A673 (cell line): Measurements from ENCODE around the gene CTAGE6. TPM values are rescaled to one million over a fixed set of nuclear protein-coding genes. Genes with fewer than 3 reads are reported as not detected.
"Not testable (repeated sequence)": the region's sequence is repeated elsewhere in the genome, so short reads cannot be mapped to it uniquely, and the experiment has no call there.

Experiments used
- BruUV-seq: library from RNA; stranded (reverse); fragments of 400-500 nt; replicated peaks from 2 replicates; lab custom pipeline; 2021; lab: Mats Ljungman, UMichigan
- CTCF ChIA-PET: fragments of 300-600 bp; sonication (Branson Sonifier 250); formaldehyde crosslinking; loops from one replicate; lab custom pipeline; 2022; ENCODE audit warnings: antibody characterized with exemption; lab: Charles Lee
- POLR2A ChIA-PET: fragments of 300-600 bp; sonication (Branson Sonifier 250); formaldehyde crosslinking; loops from one replicate; lab custom pipeline; 2022; ENCODE audit warnings: antibody characterized with exemption; ENCODE audit not compliant: low non-redundant PET; lab: Charles Lee
- DNase-seq: peaks from one replicate; pipeline ENCODE4 v3.0.0-alpha.2; 2015; ENCODE audit warnings: low spot score
- H3K27ac ChIP-seq: fragments of 200-600 bp; sonication (generic); 2 replicates; pipeline ENCODE4 v1.5.1; 2016; ENCODE audit warnings: mixed run types, low read depth, mild to moderate bottlenecking, mixed read lengths, antibody characterized with exemption, low read length; ENCODE audit not compliant: poor library complexity, severe bottlenecking
- H3K27me3 ChIP-seq: fragments of 200-600 bp; sonication (generic); replicated peaks from 2 replicates; pipeline ENCODE4 v1.6.1; 2017; ENCODE audit warnings: mixed run types, low read depth, mild to moderate bottlenecking, mixed read lengths, antibody characterized with exemption, low read length; ENCODE audit not compliant: insufficient read depth, poor library complexity
- H3K36me3 ChIP-seq: fragments of 200-600 bp; sonication (generic); 2 replicates; pipeline ENCODE4 v1.6.1; 2016; ENCODE audit warnings: mixed run types, mild to moderate bottlenecking, mixed read lengths, antibody characterized with exemption, low read length; ENCODE audit not compliant: insufficient read depth, poor library complexity, severe bottlenecking
- H3K4me1 ChIP-seq: fragments of 200-600 bp; sonication (generic); 2 replicates; pipeline ENCODE4 v1.6.1; 2017; ENCODE audit warnings: mixed run types, mild to moderate bottlenecking, mixed read lengths, antibody characterized with exemption, low read length; ENCODE audit not compliant: insufficient read depth, poor library complexity, severe bottlenecking
- H3K4me3 ChIP-seq: fragments of 200-600 bp; sonication (generic); 2 replicates; pipeline ENCODE4 v1.5.1; 2016; ENCODE audit warnings: low read depth, mixed run types, mild to moderate bottlenecking, mixed read lengths, low read length; ENCODE audit not compliant: poor library complexity, severe bottlenecking
- H3K9me3 ChIP-seq: fragments of 200-600 bp; sonication (generic); 2 replicates; pipeline ENCODE4 v1.6.1; 2016; ENCODE audit warnings: mixed run types, low read depth, mild to moderate bottlenecking, mixed read lengths, antibody characterized with exemption, low read length; ENCODE audit not compliant: poor library complexity, severe bottlenecking
- EZH2 ChIP-seq: fragments of 200-600 bp; sonication (generic); IDR thresholded peaks from 2 replicates; pipeline ENCODE4 v1.6.1; 2017; ENCODE audit warnings: borderline replicate concordance, low read depth, mild to moderate bottlenecking, mixed read lengths, antibody characterized with exemption, low read length; ENCODE audit not compliant: poor library complexity, severe bottlenecking
- intact Hi-C: fragments of 100-400 bp; cut with micrococcal nuclease; formaldehyde crosslinking; loops from one replicate; pipeline ENCODE4 v1.10.0; 2022; ENCODE audit not compliant: unreplicated experiment
- total RNA-seq: library from RNA; stranded (reverse); gene quantifications from 2 replicates; pipeline ENCODE4 v1.2.3, GENCODE V29; 2021
- TF ChIP-seq, protein P1 (sequence below): fragments of 300-800, 200-600 bp; sonication (generic); conservative IDR thresholded peaks from 2 replicates; pipeline ENCODE4 v1.5.1; 2017; ENCODE audit warnings: low read depth, mild to moderate bottlenecking, antibody characterized with exemption, low read length, moderate library complexity, mixed read lengths

CTAGE6 gene
- total RNA-seq, 1 experiment from 2014 or later, result 0.17 TPM

DNA sequence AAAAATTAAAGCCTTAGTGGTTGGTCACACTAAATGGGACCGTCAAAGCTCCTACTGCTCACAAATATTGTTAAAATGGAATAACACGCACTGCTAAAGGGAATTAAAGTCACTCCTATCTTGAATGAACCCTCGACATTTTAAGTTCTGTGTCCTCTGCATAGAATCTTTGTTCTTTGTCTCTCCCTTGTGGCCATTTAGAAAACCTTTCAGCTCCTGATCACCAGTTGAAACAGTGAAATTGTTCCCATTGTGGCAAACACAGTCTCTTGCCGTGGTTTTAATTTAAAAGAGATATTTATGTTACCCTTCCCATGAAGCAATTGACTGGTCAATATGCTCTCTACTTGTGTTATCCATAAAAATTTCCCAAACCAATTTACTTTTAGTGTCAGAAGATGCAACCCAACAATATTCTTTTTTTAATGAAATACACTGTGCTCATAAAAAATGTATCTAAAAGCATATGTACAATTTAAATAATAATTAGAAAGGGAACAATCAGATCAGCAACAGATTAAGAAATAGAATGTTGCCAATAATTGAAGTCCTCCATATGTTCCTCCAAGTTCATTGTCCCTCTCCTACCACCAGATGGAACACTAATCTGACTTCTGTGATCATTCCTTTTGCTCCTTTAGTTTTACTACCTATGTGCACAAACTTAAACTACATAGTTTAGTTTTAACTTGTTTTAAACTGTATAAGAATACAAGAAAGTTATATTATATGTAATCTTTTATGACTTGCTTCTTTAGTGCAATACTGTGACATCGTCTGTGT lies 20.3 kb downstream of the CTAGE6 start:
- peak; percentile 63 for DNase-seq
- H3K36me3 ChIP-seq, H3K27ac ChIP-seq, H3K4me3 ChIP-seq, intact Hi-C loops, POLR2A ChIA-PET, H3K4me1 ChIP-seq, H3K27me3 ChIP-seq, BruUV-seq, H3K9me3 ChIP-seq: not testable (repeated sequence)
- TF ChIP-seq, protein P1, sequence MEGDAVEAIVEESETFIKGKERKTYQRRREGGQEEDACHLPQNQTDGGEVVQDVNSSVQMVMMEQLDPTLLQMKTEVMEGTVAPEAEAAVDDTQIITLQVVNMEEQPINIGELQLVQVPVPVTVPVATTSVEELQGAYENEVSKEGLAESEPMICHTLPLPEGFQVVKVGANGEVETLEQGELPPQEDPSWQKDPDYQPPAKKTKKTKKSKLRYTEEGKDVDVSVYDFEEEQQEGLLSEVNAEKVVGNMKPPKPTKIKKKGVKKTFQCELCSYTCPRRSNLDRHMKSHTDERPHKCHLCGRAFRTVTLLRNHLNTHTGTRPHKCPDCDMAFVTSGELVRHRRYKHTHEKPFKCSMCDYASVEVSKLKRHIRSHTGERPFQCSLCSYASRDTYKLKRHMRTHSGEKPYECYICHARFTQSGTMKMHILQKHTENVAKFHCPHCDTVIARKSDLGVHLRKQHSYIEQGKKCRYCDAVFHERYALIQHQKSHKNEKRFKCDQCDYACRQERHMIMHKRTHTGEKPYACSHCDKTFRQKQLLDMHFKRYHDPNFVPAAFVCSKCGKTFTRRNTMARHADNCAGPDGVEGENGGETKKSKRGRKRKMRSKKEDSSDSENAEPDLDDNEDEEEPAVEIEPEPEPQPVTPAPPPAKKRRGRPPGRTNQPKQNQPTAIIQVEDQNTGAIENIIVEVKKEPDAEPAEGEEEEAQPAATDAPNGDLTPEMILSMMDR, result peak; percentile 61
- CTCF ChIA-PET, result interaction anchor here (1.1 to 2.1 kb wide), 2 partner anchors 156 to 391 kb away, joined by 3 to 10 read pairs; no protein-coding TSS in a partner anchor

DNA sequence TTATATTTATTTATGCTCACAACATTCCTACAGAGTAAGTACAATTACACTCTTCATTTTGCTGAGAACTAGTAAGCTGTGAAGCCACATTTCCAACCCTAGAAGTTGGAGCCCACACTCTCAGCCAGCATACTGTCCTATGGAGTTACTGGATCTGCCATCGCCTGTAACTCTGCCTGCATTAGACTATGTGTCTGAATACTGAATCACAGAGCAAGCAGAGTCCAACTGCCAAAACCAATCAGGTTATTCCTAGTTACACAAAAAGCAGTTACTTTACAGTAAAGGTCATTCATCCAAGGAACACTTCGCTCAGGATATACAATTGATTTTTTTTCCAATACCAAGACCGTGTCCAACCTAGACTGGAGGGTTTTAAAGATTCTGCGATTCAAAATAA lies 21.5 kb downstream of the CTAGE6 start:
- Histone ChIP-seq H3K27me3 (no peaks in the 10 kb centered on the region), H3K36me3 (no peaks in the 10 kb centered on the region), H3K27ac (no peak overlapping the region), H3K4me1 (no peaks in the 10 kb centered on the region), H3K4me3 (no peak overlapping the region), H3K9me3 (no peaks in the 10 kb centered on the region)
- ChIA-PET POLR2A (no interaction called here), CTCF (interaction anchor here (2.1 kb wide), 1 partner anchor 392 kb away, joined by 10 read pairs; no protein-coding TSS in a partner anchor)
- intact Hi-C loops, result no loop called here
- TF ChIP-seq, protein P1, result no peak
- no peak for TF ChIP-seq EZH2
- no peak for DNase-seq
- BruUV-seq, result no TSS peak

DNA sequence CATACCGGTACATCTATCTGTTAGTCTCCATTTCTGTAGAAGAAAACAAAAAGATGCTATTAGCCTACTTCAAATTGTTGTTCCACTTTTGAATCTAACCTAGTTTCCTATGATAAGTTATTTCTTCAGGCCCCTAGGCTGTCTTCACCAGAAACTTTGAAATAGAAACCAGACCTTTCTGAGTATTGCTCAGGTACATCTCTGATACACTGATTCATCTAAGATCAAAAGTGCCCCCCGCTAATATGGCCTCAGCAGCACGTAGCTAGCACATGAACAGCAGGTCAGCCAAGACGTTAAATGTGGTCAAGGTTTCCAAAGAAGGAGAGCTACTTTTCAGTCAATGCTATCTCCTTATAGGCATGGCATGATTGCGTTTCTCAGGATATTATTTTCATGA lies 23.6 kb downstream of the CTAGE6 start:
- H3K4me3 ChIP-seq, result no peak overlapping the region
- H3K9me3 ChIP-seq, result no peaks in the 10 kb centered on the region
- no peaks in the 10 kb centered on the region for H3K36me3 ChIP-seq
- POLR2A ChIA-PET, result no interaction called here
- H3K27me3 ChIP-seq, result no peaks in the 10 kb centered on the region
- no peak for DNase-seq
- TF ChIP-seq, protein P1, result no peak
- TF ChIP-seq EZH2, result no peak
- CTCF ChIA-PET, result interaction anchor here (0.7 to 1.6 kb wide), 2 partner anchors 159 to 394 kb away, joined by 4 read pairs; no protein-coding TSS in a partner anchor
- no peaks in the 10 kb centered on the region for H3K4me1 ChIP-seq
- intact Hi-C loops, result no loop called here
- no TSS peak for BruUV-seq
- H3K27ac ChIP-seq, result no peak overlapping the region
